Endothelial cell of umbilical vein (primary cell): ENCODE data around the gene RFK. TPM values are rescaled to one million over a fixed set of nuclear protein-coding genes. Genes with fewer than 3 reads are reported as not detected.

Experiments
- BruUV-seq: library from RNA; stranded (reverse); fragments of 400-500 nt; replicated peaks from 2 replicates; lab custom pipeline; 2021; lab: Mats Ljungman, UMichigan
- CTCF ChIA-PET: fragments of 300-600, 350-600 bp; sonication (Branson Sonifier 250); formaldehyde crosslinking; loops from one replicate; lab custom pipeline; 2021; ENCODE audit warnings: antibody characterized with exemption, inconsistent platforms; lab: Charles Lee
- POLR2A ChIA-PET: fragments of 300-600, 350-600 bp; sonication (Branson Sonifier 250); formaldehyde crosslinking; loops from one replicate; lab custom pipeline; 2021; ENCODE audit warnings: antibody characterized with exemption, inconsistent platforms; lab: Charles Lee
- DNase-seq: peaks from one replicate; pipeline ENCODE4 v3.0.0-alpha.2; 2011; ENCODE audit warnings: low read depth, low spot score
- FAIRE-seq: peaks from 2 replicates; lab custom pipeline; 2011; peaks lifted over from hg19 to GRCh38; lab: Jason Lieb, UNC
- H2AFZ ChIP-seq: 2 replicates; pipeline ENCODE4 v1.6.0; 2012; ENCODE audit warnings: low read depth, low read length, control low read depth, inconsistent platforms
- H3K27ac ChIP-seq: 2 replicates; pipeline ENCODE4 v1.5.1; 2011; ENCODE audit warnings: low read depth, mild to moderate bottlenecking, control low read depth, low read length, moderate library complexity; ENCODE audit not compliant: insufficient read depth
- H3K27me3 ChIP-seq, 2 experiments: 2 replicates each; pipeline versions ENCODE4 v1.6.0 to v1.6.1; 2011; ENCODE audit warnings: low read length in 2 of 2, mixed read lengths in 1 of 2; ENCODE audit not compliant: control insufficient read depth in 2 of 2, insufficient read depth in 2 of 2
- H3K36me3 ChIP-seq, 2 experiments: 2 replicates in 1 of 2; 3 replicates in 1 of 2; pipeline ENCODE4 v1.5.1; 2011; ENCODE audit warnings: low read length in 2 of 2, mild to moderate bottlenecking in 1 of 2, moderate library complexity in 1 of 2; ENCODE audit not compliant: control insufficient read depth in 2 of 2, insufficient read depth in 2 of 2; ENCODE audit errors: extremely low read depth in 1 of 2
- H3K4me1 ChIP-seq: 3 replicates; pipeline ENCODE4 v1.5.1; 2011; ENCODE audit warnings: mild to moderate bottlenecking, low read length; ENCODE audit not compliant: control insufficient read depth, insufficient read depth; ENCODE audit errors: extremely low read depth
- H3K4me2 ChIP-seq: 2 replicates; pipeline ENCODE4 v1.6.1; 2011; ENCODE audit warnings: low read length, control low read depth, mixed read lengths; ENCODE audit not compliant: insufficient read depth
- H3K4me3 ChIP-seq, 3 experiments: fragments of 200-600 bp in 1 of 3; sonication (generic), shearing (Covaris generic) in 1 of 3; replicated peaks in 1 of 3; 2 replicates each; pipeline ENCODE4 v1.5.1; 2011 to 2016; ENCODE audit warnings: control low read depth in 3 of 3, low read length in 3 of 3, mild to moderate bottlenecking in 2 of 3, inconsistent platforms in 1 of 3, low read depth in 1 of 3, moderate library complexity in 1 of 3; ENCODE audit not compliant: insufficient read depth in 1 of 3
- H3K79me2 ChIP-seq: 2 replicates; pipeline ENCODE4 v1.6.0; 2012; ENCODE audit warnings: low read length, inconsistent platforms; ENCODE audit not compliant: control insufficient read depth, insufficient read depth
- H3K9ac ChIP-seq: replicated peaks from 2 replicates; pipeline ENCODE3; 2011; ENCODE audit warnings: low read length, control low read depth; ENCODE audit not compliant: insufficient read depth; ENCODE audit errors: extremely low read depth
- H3K9me1 ChIP-seq: replicated peaks from 3 replicates; pipeline ENCODE4 v1.6.0; 2011; ENCODE audit warnings: mild to moderate bottlenecking, low read length; ENCODE audit not compliant: control insufficient read depth, insufficient read depth; ENCODE audit errors: extremely low read depth
- H3K9me3 ChIP-seq: replicated peaks from 2 replicates; pipeline ENCODE4 v1.5.1; 2012; ENCODE audit warnings: low read length, inconsistent platforms; ENCODE audit not compliant: control insufficient read depth, insufficient read depth
- H4K20me1 ChIP-seq: replicated peaks from 2 replicates; pipeline ENCODE3; 2011; ENCODE audit warnings: mild to moderate bottlenecking, low read length; ENCODE audit not compliant: control insufficient read depth, insufficient read depth; ENCODE audit errors: extremely low read depth
- CTCF ChIP-seq, 2 donors: IDR thresholded peaks; 1 replicate in 1 of 2; 2 replicates in 1 of 2; pipeline ENCODE4 v1.5.1; 2011; ENCODE audit warnings: low read length in 2 of 2, mild to moderate bottlenecking in 2 of 2, moderate library complexity in 2 of 2, control low read depth in 1 of 2, inconsistent platforms in 1 of 2, low read depth in 1 of 2; ENCODE audit not compliant: insufficient read depth in 1 of 2; ENCODE audit errors: extremely low read depth in 1 of 2
- EZH2 ChIP-seq: IDR thresholded peaks from 2 replicates; pipeline ENCODE4 v1.6.1; 2012; ENCODE audit warnings: borderline replicate concordance, low read depth, mild to moderate bottlenecking, moderate library complexity, low read length, inconsistent platforms; ENCODE audit not compliant: severe bottlenecking
- FOS ChIP-seq: IDR thresholded peaks from 2 replicates; pipeline ENCODE4 v1.6.1; 2011; ENCODE audit warnings: mild to moderate bottlenecking, low read length, moderate library complexity, borderline replicate concordance; ENCODE audit not compliant: insufficient read depth
- GATA2 ChIP-seq: IDR thresholded peaks from 2 replicates; pipeline ENCODE4 v1.7.0; 2011; ENCODE audit warnings: low read depth, mild to moderate bottlenecking, moderate library complexity, mixed read lengths, low read length; ENCODE audit not compliant: insufficient read length, insufficient read depth
- JUN ChIP-seq: IDR thresholded peaks from 2 replicates; pipeline ENCODE4 v1.6.1; 2011; ENCODE audit warnings: borderline replicate concordance, low read depth; ENCODE audit not compliant: insufficient read length, insufficient read depth
- MAX ChIP-seq: IDR thresholded peaks from 2 replicates; pipeline ENCODE4 v1.6.1; 2011; ENCODE audit not compliant: insufficient read depth, insufficient read length
- MYC ChIP-seq: IDR thresholded peaks from one replicate; pipeline ENCODE4 v1.6.1; 2011; ENCODE audit warnings: mild to moderate bottlenecking, low read depth, low read length
- POLR2A ChIP-seq: IDR thresholded peaks from 2 replicates; pipeline ENCODE4 v1.6.1; 2012; ENCODE audit warnings: low read depth, mild to moderate bottlenecking, control low read depth, low read length
- POLR2AphosphoS5 ChIP-seq: IDR thresholded peaks from 2 replicates; pipeline ENCODE4 v1.6.1; 2012; ENCODE audit warnings: low read depth, mild to moderate bottlenecking, control low read depth, low read length, moderate library complexity; ENCODE audit not compliant: insufficient read depth
- dilution Hi-C: fragments of 300-500 bp; cut with MboI; formaldehyde crosslinking; loops from one replicate; pipeline ENCODE4 v1.15.0; 2019; ENCODE audit warnings: low sequenced_read_pairs; ENCODE audit not compliant: extremely low pct_ligation_motif_present
- intact Hi-C: fragments of 100-400 bp; cut with micrococcal nuclease; formaldehyde crosslinking; loops from one replicate; pipeline ENCODE4 v1.10.0; 2022
- polyA plus RNA-seq, 4 experiments: library from polyadenylated mRNA; depleted of rRNA in 3 of 4; stranded (reverse) in 3 of 4; unstranded in 1 of 4; fragments of >200 nt; gene quantifications; 2 replicates each; pipeline versions ENCODE4 v1.2.1 to v1.2.3, GENCODE V29; 2011 to 2012; ENCODE audit warnings: missing spikeins in 1 of 4
- total RNA-seq: library from RNA; stranded (reverse); gene quantifications from 2 replicates; pipeline ENCODE4 v1.2.3, GENCODE V29; 2021

RFK gene
- total and polyA plus RNA-seq, 2 donors (not counting 3 experiments of a cell fraction or from before 2014, with no cell fraction given), result 18.1 to 32.9 TPM

GRCh38 chr9:76342201-76342600 is 52.0 kb downstream of the RFK start:
- dilution Hi-C loops (no loop called here), intact Hi-C loops (no loop called here)
- BruUV-seq, result no TSS peak
- Histone ChIP-seq H4K20me1 (no peaks in the 10 kb centered on the region), H3K36me3 (no peaks in the 10 kb centered on the region), H3K27ac (no peak overlapping the region), H3K9me1 (no peaks in the 10 kb centered on the region), H3K4me1 (no peaks in the 10 kb centered on the region), H3K9me3 (no peaks in the 10 kb centered on the region), H3K4me2 (no peak overlapping the region), H3K79me2 (no peaks in the 10 kb centered on the region), H3K9ac (no peak overlapping the region), H3K27me3 (no peaks in the 10 kb centered on the region), H2AFZ (no peak overlapping the region), H3K4me3 (no peak overlapping the region)
- POLR2A ChIA-PET, result no interaction called here
- DNase-seq (no peak), FAIRE-seq (no peak)
- CTCF ChIA-PET, result no interaction called here
- TF ChIP-seq CTCF (IDR thresholded peaks at IDR 0.05; ENCODE audit: extremely low read depth in 1 of 2, insufficient read depth in 1 of 2, low read depth in 1 of 2, low read length in 2 of 2) (no peak), MAX (no peak), FOS (no peak), GATA2 (no peak), MYC (no peak), POLR2A (no peak), POLR2AphosphoS5 (no peak), JUN (no peak), EZH2 (no peak)
